H9 (cell line): ENCODE data around the gene RAB1A. TPM values are rescaled to one million over a fixed set of nuclear protein-coding genes. Genes with fewer than 3 reads are reported as not detected.

Experiments
- DNase-seq: peaks from one replicate; pipeline ENCODE4 v3.0.0-alpha.2; 2017
- H2AFZ ChIP-seq: one replicate; pipeline ENCODE4 v1.6.1; 2013; ENCODE audit warnings: mild to moderate bottlenecking, low read length, control low read depth, moderate library complexity
- H2AK5ac ChIP-seq: 2 replicates; pipeline ENCODE4 v1.6.1; 2013; ENCODE audit warnings: low read length, control low read depth, mixed read lengths; ENCODE audit not compliant: insufficient read length
- H2BK120ac ChIP-seq: one replicate; pipeline ENCODE4 v1.6.1; 2013; ENCODE audit warnings: low read depth, mild to moderate bottlenecking, low read length, control low read depth, inconsistent platforms; ENCODE audit not compliant: poor library complexity, severe bottlenecking
- H2BK12ac ChIP-seq: 2 replicates; pipeline ENCODE4 v1.6.1; 2013; ENCODE audit warnings: low read length, control low read depth, mixed read lengths, low read depth; ENCODE audit not compliant: insufficient read length
- H2BK15ac ChIP-seq: 2 replicates; pipeline ENCODE4 v1.6.1; 2013; ENCODE audit warnings: low read depth, low read length, control low read depth
- H2BK20ac ChIP-seq: one replicate; pipeline ENCODE4 v1.6.1; 2013; ENCODE audit warnings: low read depth, mild to moderate bottlenecking, low read length, control low read depth, inconsistent platforms; ENCODE audit not compliant: poor library complexity, severe bottlenecking
- H2BK5ac ChIP-seq: 2 replicates; pipeline ENCODE4 v1.6.1; 2013; ENCODE audit warnings: low read length, control low read depth, mixed read lengths; ENCODE audit not compliant: insufficient read length
- H3K14ac ChIP-seq: 2 replicates; pipeline ENCODE4 v1.6.1; 2013; ENCODE audit warnings: low read length, control low read depth; ENCODE audit not compliant: insufficient read depth
- H3K18ac ChIP-seq: 2 replicates; pipeline ENCODE4 v1.6.1; 2013; ENCODE audit warnings: low read depth, mild to moderate bottlenecking, mixed read lengths, low read length, control low read depth; ENCODE audit not compliant: insufficient read length
- H3K23ac ChIP-seq: 2 replicates; pipeline ENCODE4 v1.6.1; 2013; ENCODE audit warnings: low read length, control low read depth, mixed read lengths, low read depth; ENCODE audit not compliant: insufficient read length
- H3K23me2 ChIP-seq: 2 replicates; pipeline ENCODE4 v1.6.1; 2013; ENCODE audit warnings: low read depth, mild to moderate bottlenecking, mixed read lengths, low read length, control low read depth; ENCODE audit not compliant: insufficient read length, poor library complexity, severe bottlenecking
- H3K27ac ChIP-seq: 2 replicates; pipeline ENCODE4 v1.5.1; 2013; ENCODE audit warnings: low read length, control low read depth, mixed read lengths, low read depth; ENCODE audit not compliant: insufficient read length
- H3K27me3 ChIP-seq: 2 replicates; pipeline ENCODE4 v1.6.1; 2013; ENCODE audit warnings: low read length, control low read depth, inconsistent platforms; ENCODE audit not compliant: insufficient read depth
- H3K4ac ChIP-seq: 2 replicates; pipeline ENCODE4 v1.6.1; 2013; ENCODE audit warnings: low read depth, mild to moderate bottlenecking, control low read depth, inconsistent platforms, low read length, moderate library complexity
- H3K4me1 ChIP-seq: 2 replicates; pipeline ENCODE4 v1.6.1; 2013; ENCODE audit warnings: low read length, control low read depth, inconsistent platforms; ENCODE audit not compliant: insufficient read depth
- H3K4me2 ChIP-seq: 2 replicates; pipeline ENCODE4 v1.6.1; 2013; ENCODE audit warnings: low read length, control low read depth, mixed read lengths; ENCODE audit not compliant: insufficient read length, insufficient read depth
- H3K56ac ChIP-seq: 2 replicates; pipeline ENCODE4 v1.6.1; 2013; ENCODE audit warnings: low read depth, mild to moderate bottlenecking, mixed read lengths, low read length, control low read depth; ENCODE audit not compliant: insufficient read length
- H3K79me1 ChIP-seq: 2 replicates; pipeline ENCODE4 v1.6.1; 2013; ENCODE audit warnings: low read depth, mild to moderate bottlenecking, moderate library complexity, low read length, control low read depth, inconsistent platforms; ENCODE audit not compliant: insufficient read depth, poor library complexity, severe bottlenecking
- H3K79me2 ChIP-seq: 2 replicates; pipeline ENCODE4 v1.6.1; 2013; ENCODE audit warnings: low read length, control low read depth, inconsistent platforms; ENCODE audit not compliant: insufficient read depth
- H3K9ac ChIP-seq: 2 replicates; pipeline ENCODE4 v1.6.1; 2013; ENCODE audit warnings: low read length, control low read depth, mixed read lengths; ENCODE audit not compliant: insufficient read length; ENCODE audit errors: extremely low read depth
- H3K9me3 ChIP-seq: one replicate; pipeline ENCODE4 v1.6.1; 2013; ENCODE audit warnings: low read depth, low read length, inconsistent platforms; ENCODE audit not compliant: control insufficient read depth
- H3T11ph ChIP-seq: one replicate; pipeline ENCODE4 v1.6.1; 2013; ENCODE audit warnings: mild to moderate bottlenecking, low read length, control low read depth, inconsistent platforms
- H4K20me1 ChIP-seq: one replicate; pipeline ENCODE4 v1.6.1; 2013; ENCODE audit not compliant: control insufficient read depth, insufficient read length, insufficient read depth
- H4K5ac ChIP-seq: 2 replicates; pipeline ENCODE4 v1.6.1; 2013; ENCODE audit warnings: low read depth, mild to moderate bottlenecking, mixed read lengths, low read length, control low read depth; ENCODE audit not compliant: insufficient read length
- H4K8ac ChIP-seq: replicated peaks from 2 replicates; pipeline ENCODE4 v1.6.1; 2013; ENCODE audit warnings: low read length, control low read depth, mixed read lengths, low read depth; ENCODE audit not compliant: insufficient read length
- H4K91ac ChIP-seq: 2 replicates; pipeline ENCODE4 v1.6.1; 2013; ENCODE audit warnings: low read depth, mild to moderate bottlenecking, moderate library complexity, mixed read lengths, low read length, control low read depth; ENCODE audit not compliant: insufficient read length
- H3K27ac Mint-ChIP-seq, 3 experiments: 2 replicates in 2 of 3; 3 replicates in 1 of 3; pipeline ENCODE4 v1.8.0; 2020 to 2021; ENCODE audit warnings: mixed read lengths in 3 of 3, mild to moderate bottlenecking in 1 of 3, moderate library complexity in 1 of 3
- H3K27me3 Mint-ChIP-seq: 2 replicates; pipeline ENCODE4 v1.8.0; 2021; ENCODE audit warnings: low read depth, mild to moderate bottlenecking, moderate library complexity, mixed read lengths
- H3K36me3 Mint-ChIP-seq, 3 experiments: 2 replicates in 2 of 3; 3 replicates in 1 of 3; pipeline ENCODE4 v1.8.0; 2020 to 2021; ENCODE audit warnings: low read depth in 3 of 3, mixed read lengths in 3 of 3; ENCODE audit not compliant: insufficient read depth in 1 of 3
- H3K4me1 Mint-ChIP-seq, 2 experiments: 2 replicates each; pipeline ENCODE4 v1.8.0; 2020; ENCODE audit warnings: mixed read lengths in 2 of 2
- H3K4me3 Mint-ChIP-seq, 2 experiments: 2 replicates in 1 of 2; 3 replicates in 1 of 2; pipeline ENCODE4 v1.8.0; 2020 to 2021; ENCODE audit warnings: mild to moderate bottlenecking in 2 of 2, mixed read lengths in 2 of 2, moderate library complexity in 1 of 2
- H3K9me3 Mint-ChIP-seq, 2 experiments: 2 replicates in 1 of 2; 3 replicates in 1 of 2; pipeline ENCODE4 v1.8.0; 2020; ENCODE audit warnings: mild to moderate bottlenecking in 2 of 2, mixed read lengths in 2 of 2, moderate library complexity in 1 of 2
- CTCF ChIP-seq: fragments of 200-600 bp; sonication (generic); conservative IDR thresholded peaks from 3 replicates; pipeline ENCODE4 v1.8.0; 2021; ENCODE audit warnings: antibody characterized with exemption, mild to moderate bottlenecking
- WGBS: extraction: QIAGEN DNeasy Blood & Tissue Kit; methylation state at CpG from one replicate; pipeline ENCODE4 v1.1.7; 2013; ENCODE audit warnings: missing lambda C conversion rate, low lambda C conversion rate, mixed read lengths; ENCODE audit not compliant: insufficient read length; ENCODE audit errors: extremely low coverage; 5-methylcytosine and 5-hydroxymethylcytosine counted together
- total RNA-seq: library from RNA; stranded (reverse); gene quantifications from 2 replicates; pipeline ENCODE4 v1.2.1, GENCODE V29; 2021

RAB1A gene
- total RNA-seq, 1 experiment from 2014 or later = 112 TPM

- H2BK20ac ChIP-seq = no peak overlapping the region
- H3K18ac ChIP-seq = no peak overlapping the region
- H3K27ac Mint-ChIP-seq = peak overlapping the region in 2 of 3 experiments; percentile 22 to 75; a peak in 2 of 7 replicates
- H3K4me2 ChIP-seq = no peak overlapping the region
- H3K79me2 ChIP-seq = peaks cover 5% of the 10 kb centered on the region; the same call in 1 of the 2 replicates
- H3T11ph ChIP-seq = no peak overlapping the region
- no peaks in the 10 kb centered on the region for H3K79me1 ChIP-seq
- H2AFZ ChIP-seq = no peak overlapping the region
- no peaks in the 10 kb centered on the region for H3K27me3 ChIP-seq
- H3K14ac ChIP-seq = no peak overlapping the region
- no peak for TF ChIP-seq CTCF
- no peak overlapping the region for H4K8ac ChIP-seq
- no peak overlapping the region for H3K27ac ChIP-seq
- no peak overlapping the region for H2BK12ac ChIP-seq
- no peak overlapping the region for H3K9ac ChIP-seq
- H4K20me1 ChIP-seq = peaks cover 2% of the 10 kb centered on the region
- H2BK120ac ChIP-seq = no peak overlapping the region
- H2BK15ac ChIP-seq = no peak overlapping the region
- H3K23ac ChIP-seq = no peak overlapping the region
- H4K5ac ChIP-seq = no peak overlapping the region
- no peaks in the 10 kb centered on the region for H3K23me2 ChIP-seq
- H2AK5ac ChIP-seq = no peak overlapping the region
- H3K4ac ChIP-seq = no peak overlapping the region
- H3K9me3 ChIP-seq = no peaks in the 10 kb centered on the region
- H3K56ac ChIP-seq = no peak overlapping the region
- no peak for DNase-seq
- H2BK5ac ChIP-seq = no peak overlapping the region
- H3K9me3 Mint-ChIP-seq = no peaks in the 10 kb centered on the region
- H4K91ac ChIP-seq = no peak overlapping the region
- WGBS = no CpG with 5 or more reads among the region's 6 CpGs
- no peaks in the 10 kb centered on the region for H3K27me3 Mint-ChIP-seq
- no peaks in the 10 kb centered on the region for H3K4me1 ChIP-seq
- peaks cover 31 to 50% (median 46%) of the 10 kb centered on the region in 3 experiments; a peak in 6 of 7 replicates for H3K36me3 Mint-ChIP-seq
- H3K4me1 Mint-ChIP-seq = peaks cover 7 to 8% of the 10 kb centered on the region in 2 experiments; a peak in 2 of 4 replicates
- H3K4me3 Mint-ChIP-seq = no peak overlapping the region
Measured at GRCh38 chr2:65069439-65069824, 60.5 kb downstream of the RAB1A start.
